ENCODE measurements around the gene CAND2.

CAND2 gene

GRCh38 chr3:12882336-12883310 lies 86.1 kb downstream of the CAND2 start:
- TF ChIP-seq CTCF (IDR thresholded peaks at IDR 0.05; ENCODE audit: control extremely low read depth, extremely low read depth, low read depth, missing control alignments) = no peak
- ChIA-PET POLR2A (no interaction called here), CTCF (interaction anchor here (2.2 to 4.8 kb wide), 2 partner anchors 9 to 13 kb away, joined by 10 to 31 read pairs; no protein-coding TSS in a partner anchor)
- DNase-seq (ENCODE audit: extremely low spot score) = no peak

GRCh38 chr3:12884186-12884680 lies 87.8 kb downstream of the CAND2 start:
- TF ChIP-seq CTCF (IDR thresholded peaks at IDR 0.05; ENCODE audit: control extremely low read depth, extremely low read depth, low read depth, missing control alignments) = no peak
- POLR2A ChIA-PET = no interaction called here
- CTCF ChIA-PET = interaction anchor here (2.2 to 4.8 kb wide), 2 partner anchors 8 to 15 kb away, joined by 10 to 31 read pairs; no protein-coding TSS in a partner anchor
- DNase-seq (ENCODE audit: extremely low spot score) = no peak
